Thymus (tissue), 11 donors: ENCODE results near the gene CFB. TPM values are rescaled to one million over a fixed set of nuclear protein-coding genes. Genes with fewer than 3 reads are reported as not detected.

ENCODE experiments used
- DNase-seq, 9 donors: peaks; one replicate each; pipeline ENCODE4 v3.0.0-alpha.2; 2013; ENCODE audit warnings: low spot score in 9 of 9, low read depth in 6 of 9, missing footprints in 1 of 9
- H3K27ac ChIP-seq, 2 donors: one replicate each; pipeline ENCODE4 v1.5.1; 2013; ENCODE audit warnings: control low read depth in 1 of 2, low read depth in 1 of 2, low read length in 1 of 2, mild to moderate bottlenecking in 1 of 2, moderate library complexity in 1 of 2
- H3K27me3 ChIP-seq, 2 donors: one replicate each; pipeline ENCODE4 v1.5.1; 2013; ENCODE audit warnings: low read length in 1 of 2; ENCODE audit not compliant: control insufficient read depth in 2 of 2, insufficient read depth in 1 of 2
- H3K36me3 ChIP-seq, 2 donors: one replicate each; pipeline ENCODE4 v1.5.1; 2013; ENCODE audit warnings: low read length in 1 of 2, mild to moderate bottlenecking in 1 of 2, moderate library complexity in 1 of 2; ENCODE audit not compliant: control insufficient read depth in 2 of 2, insufficient read depth in 2 of 2
- H3K4me1 ChIP-seq, 2 donors: one replicate each; pipeline ENCODE4 v1.5.1; 2013; ENCODE audit warnings: low read length in 2 of 2; ENCODE audit not compliant: control insufficient read depth in 2 of 2, insufficient read depth in 2 of 2
- H3K4me3 ChIP-seq, 2 donors: one replicate each; pipeline ENCODE4 v1.5.1; 2013; ENCODE audit warnings: low read length in 2 of 2, control low read depth in 1 of 2, mild to moderate bottlenecking in 1 of 2
- H3K9me3 ChIP-seq, 2 donors: one replicate each; pipeline ENCODE4 v1.5.1; 2013; ENCODE audit warnings: low read length in 1 of 2, mild to moderate bottlenecking in 1 of 2; ENCODE audit not compliant: control insufficient read depth in 2 of 2, insufficient read depth in 1 of 2
- WGBS: extraction: QIAGEN DNeasy Blood & Tissue Kit; methylation state at CpG from one replicate; pipeline ENCODE4 v1.1.7; 2013; 5-methylcytosine and 5-hydroxymethylcytosine counted together
- polyA plus RNA-seq: library from polyadenylated mRNA; stranded (reverse); fragments of 200-250 nt; gene quantifications from one replicate; pipeline ENCODE4 v1.2.3, GENCODE V29; 2013
- total RNA-seq: library from RNA; stranded (reverse); fragments of 120-200 nt; gene quantifications from one replicate; pipeline ENCODE4 v1.2.4, GENCODE V29; 2013
- donor health status: healthy.

Gene CFB
- total and polyA plus RNA-seq, 2 donors, result 17.0 to 41.0 TPM

DNA sequence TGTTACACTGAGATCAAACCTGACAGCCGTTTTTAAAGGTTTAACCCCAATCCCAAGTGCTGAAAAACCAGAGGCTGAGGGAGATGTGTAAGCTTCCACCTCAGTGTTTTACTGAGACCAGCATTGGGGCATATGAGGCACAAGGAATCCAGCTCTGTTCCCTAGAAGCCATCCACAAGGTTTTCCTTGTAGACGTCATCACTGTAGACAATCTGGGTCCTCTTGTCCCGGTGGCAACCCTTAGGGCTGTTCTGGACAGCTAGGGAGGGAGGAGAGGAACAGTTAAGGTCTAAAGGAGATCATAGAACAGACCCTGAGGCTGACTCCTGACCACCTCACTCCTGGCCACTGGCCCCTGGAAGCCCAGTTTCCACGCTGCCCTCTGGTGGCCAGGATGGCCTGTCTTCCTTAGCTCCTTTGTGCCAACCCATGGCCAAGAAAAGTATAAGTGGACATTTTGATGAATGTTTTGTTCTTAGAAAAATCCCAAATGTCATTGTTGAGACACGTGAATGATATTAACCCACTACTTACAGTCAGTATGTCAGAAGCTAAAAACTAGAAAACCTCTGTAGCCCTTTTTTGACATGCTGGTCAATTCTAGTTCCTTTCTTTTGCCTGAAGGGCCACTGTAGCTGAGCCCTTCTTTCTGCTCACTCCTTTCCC, 6.4 kb downstream of the CFB start:
- peaks cover 0 to 4% of the 10 kb centered on the region in 2 donors for H3K9me3 ChIP-seq
- no peak overlapping the region for H3K4me3 ChIP-seq
- no peak overlapping the region for H3K27ac ChIP-seq
- 91% methylated on average over 5 of the region's 5 CpGs for WGBS
- peaks cover 49 to 61% of the 10 kb centered on the region in 2 donors for H3K36me3 ChIP-seq
- DNase-seq, result peak in 1 of 9 donors; percentile 25
- no peaks in the 10 kb centered on the region for H3K27me3 ChIP-seq
- no peaks in the 10 kb centered on the region for H3K4me1 ChIP-seq

GRCh38 chr6:31952890-31953289, 7.0 kb downstream of the CFB start:
- DNase-seq, result no peak
- H3K27me3 ChIP-seq, result no peaks in the 10 kb centered on the region
- no peak overlapping the region for H3K27ac ChIP-seq
- H3K4me1 ChIP-seq, result peaks cover 0 to 2% of the 10 kb centered on the region in 2 donors
- H3K9me3 ChIP-seq, result peaks cover 0 to 4% of the 10 kb centered on the region in 2 donors
- 97% methylated on average over 5 of the region's 5 CpGs for WGBS
- H3K36me3 ChIP-seq, result peaks cover 49 to 61% of the 10 kb centered on the region in 2 donors
- H3K4me3 ChIP-seq, result no peak overlapping the region

GRCh38 chr6:31954511-31954910, 8.6 kb downstream of the CFB start:
- WGBS, result 98% methylated on average over 28 of the region's 28 CpGs
- peaks cover 49 to 61% of the 10 kb centered on the region in 2 donors for H3K36me3 ChIP-seq

GRCh38 chr6:31956796-31957195, 10.9 kb downstream of the CFB start:
- no peak overlapping the region for H3K27ac ChIP-seq
- DNase-seq, result no peak
- peaks cover 18 to 19% of the 10 kb centered on the region in 2 donors for H3K4me1 ChIP-seq
- no peaks in the 10 kb centered on the region for H3K27me3 ChIP-seq
- 65% methylated on average over 3 of the region's 3 CpGs for WGBS
- H3K4me3 ChIP-seq, result no peak overlapping the region
- H3K9me3 ChIP-seq, result peaks cover 0 to 4% of the 10 kb centered on the region in 2 donors
- peaks cover 59 to 70% of the 10 kb centered on the region in 2 donors for H3K36me3 ChIP-seq

More at GRCh38 chr6:31954511-31954910, 8.6 kb downstream of the CFB start:
- Histone ChIP-seq H3K27me3 (no peaks in the 10 kb centered on the region), H3K4me1 (peaks cover 8 to 12% of the 10 kb centered on the region in 2 donors), H3K4me3 (no peak overlapping the region), H3K27ac (no peak overlapping the region), H3K9me3 (peaks cover 0 to 4% of the 10 kb centered on the region in 2 donors)
- DNase-seq, result no peak

GRCh38 chr6:31958412-31958740, 12.5 kb downstream of the CFB start:
- H3K4me1 ChIP-seq, result peaks cover 18 to 19% of the 10 kb centered on the region in 2 donors
- DNase-seq, result no peak
- H3K27ac ChIP-seq, result peak overlapping the region; percentile 60 to 82
- peaks cover 0 to 4% of the 10 kb centered on the region in 2 donors for H3K9me3 ChIP-seq
- H3K4me3 ChIP-seq, result peak overlapping the region; percentile 82 to 84
- H3K27me3 ChIP-seq, result no peaks in the 10 kb centered on the region
- WGBS, result 12% methylated on average over 11 of the region's 11 CpGs
- H3K36me3 ChIP-seq, result peaks cover 61 to 70% of the 10 kb centered on the region in 2 donors

DNA sequence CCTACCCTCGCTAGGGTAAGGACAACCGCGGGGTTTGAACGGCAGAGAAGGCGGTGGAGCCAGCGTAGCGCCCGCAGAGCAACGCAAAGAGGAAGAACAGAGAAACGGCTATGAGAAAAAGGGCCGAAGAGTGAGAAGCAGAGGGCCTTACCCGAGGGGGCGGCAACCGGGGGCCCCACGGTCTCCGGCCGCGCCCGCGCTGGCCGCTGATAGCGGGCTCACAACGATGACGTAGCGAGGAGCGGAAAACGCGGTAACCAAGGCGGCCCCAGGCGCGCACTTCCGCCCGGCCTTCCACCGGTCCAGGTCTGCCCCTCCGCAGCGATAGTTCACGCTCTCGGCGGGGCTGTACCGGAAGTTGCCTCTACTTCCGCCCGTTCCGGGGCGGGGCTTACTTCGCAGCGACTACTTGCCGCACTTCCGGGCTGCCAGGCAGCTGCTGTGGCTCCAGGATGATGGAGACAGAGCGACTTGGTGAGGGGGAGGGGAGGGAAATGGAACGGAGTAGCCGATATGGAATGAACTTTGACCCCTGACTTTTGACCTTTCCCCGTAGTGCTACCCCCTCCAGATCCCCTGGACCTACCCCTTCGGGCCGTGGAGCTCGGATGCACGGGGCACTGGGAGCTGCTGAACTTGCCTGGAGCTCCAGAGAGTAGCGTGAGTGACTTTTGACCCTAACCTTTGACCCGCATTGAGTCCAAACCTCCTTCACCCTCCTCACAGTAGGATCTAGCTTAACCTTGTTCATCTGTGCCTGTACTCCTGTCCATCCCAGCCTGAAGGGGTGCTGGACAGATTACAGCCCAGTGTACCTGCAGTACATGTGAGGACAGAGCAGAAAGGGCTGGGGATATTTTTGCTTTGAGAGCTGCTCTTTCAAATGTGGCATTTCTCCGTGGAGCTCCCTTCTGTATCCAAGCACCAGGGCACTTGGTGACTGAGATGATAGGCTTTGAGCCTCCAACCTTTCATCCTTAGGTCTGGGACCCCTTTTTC, 13.1 kb downstream of the CFB start, which contains the start of the genes NELFE and SKIC2:
Gene NELFE (minus strand): TSS at position 231 of the 999 bp plus-strand sequence. CDS start 525 bp downstream, outside the sequence.
Gene SKIC2 (plus strand): TSS at position 435 of the 999 bp plus-strand sequence. CDS start 18 bp downstream, at position 453.
- Histone ChIP-seq H3K36me3 (peaks cover 61 to 70% of the 10 kb centered on the region in 2 donors), H3K4me1 (peaks cover 18 to 19% of the 10 kb centered on the region in 2 donors)
- WGBS, result under 1% methylated on average over 59 of the region's 59 CpGs

DNA sequence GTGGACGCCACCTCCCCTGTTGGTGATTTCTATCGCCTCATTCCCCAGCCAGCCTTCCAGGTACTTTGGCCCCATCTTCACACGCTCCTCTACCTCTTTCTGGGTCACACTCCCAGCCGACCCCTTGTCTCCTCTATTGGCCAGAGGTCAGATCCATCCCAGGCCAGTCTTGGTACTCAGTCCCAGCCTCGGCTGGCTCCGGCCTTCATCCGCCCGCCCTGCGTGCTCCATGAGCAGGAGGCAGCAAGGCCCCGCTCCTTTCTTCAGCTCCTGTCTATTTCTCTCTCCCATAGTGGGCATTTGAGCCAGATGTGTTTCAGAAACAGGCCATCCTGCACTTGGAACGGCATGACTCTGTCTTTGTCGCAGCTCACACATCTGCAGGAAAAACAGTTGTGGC, 15.7 kb downstream of the CFB start:
- WGBS, result 99% methylated on average over 12 of the region's 12 CpGs
- Histone ChIP-seq H3K27ac (no peak overlapping the region), H3K27me3 (no peaks in the 10 kb centered on the region), H3K4me1 (peaks cover 18 to 19% of the 10 kb centered on the region in 2 donors), H3K9me3 (no peaks in the 10 kb centered on the region), H3K36me3 (peaks cover 66 to 69% of the 10 kb centered on the region in 2 donors), H3K4me3 (no peak overlapping the region)
- DNase-seq, result no peak

More for the DNA sequence above, 13.1 kb downstream of the CFB start, which contains the start of the genes NELFE and SKIC2:
- Histone ChIP-seq H3K27ac (peak within 1 kb of the TSS; percentile 77 to 83), H3K4me3 (peak within 1 kb of the TSS; percentile 82 to 84), H3K27me3 (no peaks in the 10 kb centered on the region), H3K9me3 (peaks cover 0 to 4% of the 10 kb centered on the region in 2 donors)
- peak; percentile 96 to 99 (median 98) for DNase-seq

DNA sequence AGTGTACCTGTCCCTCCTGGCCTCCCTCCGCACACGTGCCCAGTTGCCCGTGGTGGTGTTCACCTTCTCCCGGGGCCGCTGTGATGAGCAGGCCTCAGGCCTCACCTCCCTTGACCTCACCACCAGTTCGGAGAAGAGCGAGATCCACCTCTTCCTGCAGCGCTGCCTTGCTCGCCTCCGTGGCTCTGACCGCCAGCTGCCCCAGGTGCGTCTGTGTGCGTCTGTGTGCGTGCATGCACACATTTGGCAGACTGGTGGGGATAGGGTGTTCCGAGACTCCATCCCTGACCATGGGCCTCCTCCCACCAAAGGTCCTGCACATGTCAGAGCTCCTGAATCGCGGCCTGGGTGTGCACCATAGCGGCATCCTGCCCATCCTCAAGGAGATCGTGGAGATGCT, 18.0 kb downstream of the CFB start:
- no peaks in the 10 kb centered on the region for H3K27me3 ChIP-seq
- no peaks in the 10 kb centered on the region for H3K9me3 ChIP-seq
- DNase-seq, result no peak
- H3K27ac ChIP-seq, result no peak overlapping the region
- H3K36me3 ChIP-seq, result peaks cover 85 to 86% of the 10 kb centered on the region in 2 donors
- WGBS, result 99% methylated on average over 19 of the region's 19 CpGs
- peaks cover 11 to 15% of the 10 kb centered on the region in 2 donors for H3K4me1 ChIP-seq
- H3K4me3 ChIP-seq, result no peak overlapping the region
